Vagina (tissue), 2 donors: ENCODE results near the gene ZNF787.

Source experiments
- POLR2A ChIP-seq, 2 donors: fragments of 450-650 bp; IDR thresholded peaks; one replicate each; pipeline ENCODE4 v1.6.1; 2017; ENCODE audit warnings: antibody characterized with exemption in 2 of 2, mild to moderate bottlenecking in 2 of 2, moderate library complexity in 2 of 2
- TF ChIP-seq, protein P1 (sequence below), 3 experiments: fragments of 450-650 bp in 2 of 3; fragments of 200-600 bp in 1 of 3; sonication (generic) in 1 of 3; IDR thresholded peaks; one replicate each; pipeline ENCODE4 v1.5.1; 2017 to 2019; ENCODE audit warnings: antibody characterized with exemption in 3 of 3, mild to moderate bottlenecking in 2 of 3, moderate library complexity in 2 of 3

DNA sequence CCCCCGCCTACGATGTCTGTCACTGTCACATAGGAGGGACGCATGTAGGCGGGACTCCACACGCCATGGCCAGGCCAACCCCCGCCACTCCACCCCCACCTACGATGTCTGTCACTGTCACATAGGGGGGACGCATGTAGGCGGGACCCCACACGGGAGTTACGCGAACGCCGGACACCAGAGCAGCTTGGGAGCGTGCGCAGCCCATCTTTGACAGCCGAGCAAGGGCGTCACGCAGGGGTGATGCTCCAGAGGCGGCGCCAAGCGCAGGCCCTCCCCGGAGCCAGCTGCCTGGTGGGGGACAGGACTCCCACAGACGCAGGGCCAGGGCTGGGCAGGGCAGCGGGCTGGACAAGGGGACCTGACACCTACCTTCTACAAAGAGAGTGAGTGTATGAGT lies 20.0 kb downstream of the ZNF787 start:
- TF ChIP-seq, protein P1, sequence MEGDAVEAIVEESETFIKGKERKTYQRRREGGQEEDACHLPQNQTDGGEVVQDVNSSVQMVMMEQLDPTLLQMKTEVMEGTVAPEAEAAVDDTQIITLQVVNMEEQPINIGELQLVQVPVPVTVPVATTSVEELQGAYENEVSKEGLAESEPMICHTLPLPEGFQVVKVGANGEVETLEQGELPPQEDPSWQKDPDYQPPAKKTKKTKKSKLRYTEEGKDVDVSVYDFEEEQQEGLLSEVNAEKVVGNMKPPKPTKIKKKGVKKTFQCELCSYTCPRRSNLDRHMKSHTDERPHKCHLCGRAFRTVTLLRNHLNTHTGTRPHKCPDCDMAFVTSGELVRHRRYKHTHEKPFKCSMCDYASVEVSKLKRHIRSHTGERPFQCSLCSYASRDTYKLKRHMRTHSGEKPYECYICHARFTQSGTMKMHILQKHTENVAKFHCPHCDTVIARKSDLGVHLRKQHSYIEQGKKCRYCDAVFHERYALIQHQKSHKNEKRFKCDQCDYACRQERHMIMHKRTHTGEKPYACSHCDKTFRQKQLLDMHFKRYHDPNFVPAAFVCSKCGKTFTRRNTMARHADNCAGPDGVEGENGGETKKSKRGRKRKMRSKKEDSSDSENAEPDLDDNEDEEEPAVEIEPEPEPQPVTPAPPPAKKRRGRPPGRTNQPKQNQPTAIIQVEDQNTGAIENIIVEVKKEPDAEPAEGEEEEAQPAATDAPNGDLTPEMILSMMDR (IDR thresholded peaks at IDR 0.05): no peak
- no peak for TF ChIP-seq POLR2A (IDR thresholded peaks at IDR 0.05)
